HepG2 (cell line): ENCODE measurements around the gene TFAP2A. TPM values are rescaled to one million over a fixed set of nuclear protein-coding genes. Genes with fewer than 3 reads are reported as not detected.

Experiments used
- ATAC-seq: fragments of 200-7000 bp; cut with Tn5 transposase; 3 replicates; pipeline ENCODE4 v1.9.1; 2020; ENCODE audit warnings: mild to moderate bottlenecking, moderate library complexity
- BruUV-seq: library from RNA; stranded (reverse); fragments of 400-500 nt; replicated peaks from 2 replicates; lab custom pipeline; 2021; lab: Mats Ljungman, UMichigan
- CTCF ChIA-PET: fragments of 300-600 bp; formaldehyde crosslinking; extraction: SDS; loops from one replicate; lab custom pipeline; 2021; ENCODE audit warnings: low total read pairs, inconsistent platforms, low intra/inter-chr PET ratio; lab: Yijun Ruan, JAX
- POLR2A ChIA-PET: fragments of 350-600 bp; sonication (Branson Sonifier 250); formaldehyde crosslinking; loops from one replicate; lab custom pipeline; 2020; ENCODE audit warnings: antibody characterized with exemption, inconsistent platforms; lab: Yijun Ruan, JAX
- DNase-seq: peaks from one replicate; pipeline ENCODE4 v3.0.0-alpha.2; 2015; ENCODE audit warnings: low spot score
- FAIRE-seq: peaks from 3 replicates; lab custom pipeline; 2011; peaks lifted over from hg19 to GRCh38; lab: Jason Lieb, UNC
- H2AFZ ChIP-seq: one replicate; pipeline ENCODE4 v1.6.1; 2011; ENCODE audit warnings: low read length, inconsistent platforms
- H3K27ac ChIP-seq: fragments of 300-600 bp; 3 replicates; pipeline ENCODE4 v1.8.0; 2011; ENCODE audit warnings: mixed run types, mild to moderate bottlenecking, mixed read lengths, low read length, inconsistent platforms; ENCODE audit not compliant: insufficient read depth; ENCODE audit errors: extremely low read length
- H3K27me3 ChIP-seq, 2 experiments: fragments of 200-600 bp in 1 of 2; 2 replicates in 1 of 2; 3 replicates in 1 of 2; pipeline versions ENCODE4 v1.6.0 to v1.8.0; 2011; ENCODE audit warnings: low read length in 2 of 2, mild to moderate bottlenecking in 2 of 2, moderate library complexity in 2 of 2, inconsistent platforms in 1 of 2; ENCODE audit not compliant: insufficient read depth in 2 of 2, control insufficient read depth in 1 of 2
- H3K36me3 ChIP-seq, 2 experiments: fragments of 200-600 bp in 1 of 2; replicated peaks in 1 of 2; 2 replicates in 1 of 2; 3 replicates in 1 of 2; pipeline versions ENCODE4 v1.5.1 to v1.8.0; 2011; ENCODE audit warnings: low read length in 2 of 2, inconsistent platforms in 1 of 2; ENCODE audit not compliant: insufficient read depth in 2 of 2, control insufficient read depth in 1 of 2
- H3K4me1 ChIP-seq: 2 replicates; pipeline ENCODE4 v1.5.1; 2012; ENCODE audit warnings: low read length, inconsistent platforms; ENCODE audit not compliant: insufficient read depth
- H3K4me2 ChIP-seq: 2 replicates; pipeline ENCODE4 v1.6.0; 2011; ENCODE audit warnings: low read depth, low read length, inconsistent platforms
- H3K4me3 ChIP-seq, 3 experiments: fragments of 200-600 bp in 1 of 3; sonication (generic), shearing (Covaris generic) in 1 of 3; replicated peaks in 1 of 3; 2 replicates each; pipeline ENCODE4 v1.5.1; 2011 to 2016; ENCODE audit warnings: low read length in 3 of 3, inconsistent platforms in 2 of 3, low read depth in 2 of 3, mild to moderate bottlenecking in 2 of 3, control low read depth in 1 of 3, mixed read lengths in 1 of 3; ENCODE audit not compliant: insufficient read depth in 1 of 3
- H3K79me2 ChIP-seq: one replicate; pipeline ENCODE4 v1.6.1; 2011; ENCODE audit warnings: low read length, inconsistent platforms; ENCODE audit not compliant: insufficient read depth
- H3K9ac ChIP-seq: 2 replicates; pipeline ENCODE4 v1.6.0; 2011; ENCODE audit warnings: mild to moderate bottlenecking, low read depth, low read length, inconsistent platforms; ENCODE audit not compliant: insufficient read depth
- H3K9me3 ChIP-seq: 2 replicates; pipeline ENCODE4 v1.5.1; 2012; ENCODE audit warnings: mild to moderate bottlenecking, low read length
- H4K20me1 ChIP-seq: 2 replicates; pipeline ENCODE4 v1.6.0; 2011; ENCODE audit warnings: inconsistent platforms, mild to moderate bottlenecking, low read length, moderate library complexity; ENCODE audit not compliant: insufficient read depth
- IKZF4 ChIP-seq: sonication (generic); formaldehyde crosslinking; IDR thresholded peaks from 2 replicates; pipeline ENCODE4 v1.5.1; 2020; ENCODE audit warnings: borderline replicate concordance, mild to moderate bottlenecking, low read depth, missing genetic modification reagents; ENCODE audit errors: not compliant biosample characterization
- IRF9 ChIP-seq: sonication (generic); formaldehyde crosslinking; IDR thresholded peaks from 2 replicates; pipeline ENCODE4 v1.8.0; 2022; ENCODE audit warnings: missing genetic modification reagents, mild to moderate bottlenecking, borderline replicate concordance
- ZNF143 ChIP-seq: sonication (generic); formaldehyde crosslinking; IDR thresholded peaks from 2 replicates; pipeline ENCODE4 v1.4.0; 2020; ENCODE audit warnings: missing genetic modification reagents
- ZNF337 ChIP-seq: sonication (generic); formaldehyde crosslinking; IDR thresholded peaks from 2 replicates; pipeline ENCODE4 v1.5.1; 2020; ENCODE audit warnings: missing genetic modification reagents, low read depth, mild to moderate bottlenecking, borderline replicate concordance
- ZNF704 ChIP-seq: sonication (generic); formaldehyde crosslinking; IDR thresholded peaks from 2 replicates; pipeline ENCODE4 v1.8.1; 2023; ENCODE audit warnings: mild to moderate bottlenecking, inconsistent platforms, moderate library complexity, missing genetic modification reagents, borderline replicate concordance
- ZSCAN30 ChIP-seq: sonication (generic); formaldehyde crosslinking; IDR thresholded peaks from 2 replicates; pipeline ENCODE4 v1.5.0; 2020; ENCODE audit warnings: mild to moderate bottlenecking, missing genetic modification reagents
- WGBS: methylation state at CpG from one replicate; pipeline ENCODE4 v1.1.6; 2017; ENCODE audit warnings: low lambda C conversion rate; 5-methylcytosine and 5-hydroxymethylcytosine counted together
- in situ Hi-C: cut with HindIII; loops from 2 replicates; pipeline ENCODE4 v1.10.0; 2017; ENCODE audit warnings: low pct_unique_long_range_greater_than_20kb; ENCODE audit not compliant: extremely low pct_ligation_motif_present
- intact Hi-C: fragments of 100-400 bp; cut with micrococcal nuclease; formaldehyde crosslinking; loops from one replicate; pipeline ENCODE4 v1.10.0; 2022; ENCODE audit not compliant: unreplicated experiment
- polyA plus RNA-seq, 8 experiments: library from polyadenylated mRNA; depleted of rRNA in 3 of 8; stranded (reverse) in 7 of 8; unstranded in 1 of 8; fragments of >200 nt; fragmentation: Illumina TruSeq in 4 of 8; extraction: Trizol in 4 of 8; gene quantifications; 2 replicates each; pipeline versions ENCODE4 v1.2.1 to v1.2.3, GENCODE V29; 2011 to 2016; ENCODE audit warnings: low read depth in 4 of 8, missing spikeins in 1 of 8, mixed read lengths in 1 of 8; ENCODE audit not compliant: insufficient read depth in 1 of 8
- total RNA-seq, 5 experiments: library from RNA; depleted of rRNA; stranded (reverse); fragments of >200 nt; fragmentation: Illumina TruSeq; extraction: Trizol; gene quantifications; 2 replicates each; pipeline ENCODE4 v1.2.3, GENCODE V29; 2016; ENCODE audit warnings: low read depth in 1 of 5
- TF ChIP-seq, protein P1 (sequence below): sonication (generic); IDR thresholded peaks from 2 replicates; pipeline ENCODE4 v1.6.1; 2016; ENCODE audit warnings: low read depth, borderline replicate concordance
- TF ChIP-seq, protein P2 (sequence below): sonication (generic); formaldehyde crosslinking; IDR thresholded peaks from 2 replicates; pipeline ENCODE4 v1.4.0; 2020; ENCODE audit warnings: mild to moderate bottlenecking, missing genetic modification reagents
- TF ChIP-seq, protein P3 (sequence below): sonication (generic); formaldehyde crosslinking; IDR thresholded peaks from 2 replicates; pipeline ENCODE4 v1.4.0; 2020; ENCODE audit warnings: mild to moderate bottlenecking, missing genetic modification reagents
- TF ChIP-seq, protein P4 (sequence below): sonication (generic); formaldehyde crosslinking; IDR thresholded peaks from 2 replicates; pipeline ENCODE4 v1.5.0; 2020; ENCODE audit warnings: mild to moderate bottlenecking, missing genetic modification reagents

TFAP2A gene
- total and polyA plus RNA-seq, 2 of the 13 experiments (the other 11 are each of a cell fraction or from before 2014, with no cell fraction given) = not detected

DNA sequence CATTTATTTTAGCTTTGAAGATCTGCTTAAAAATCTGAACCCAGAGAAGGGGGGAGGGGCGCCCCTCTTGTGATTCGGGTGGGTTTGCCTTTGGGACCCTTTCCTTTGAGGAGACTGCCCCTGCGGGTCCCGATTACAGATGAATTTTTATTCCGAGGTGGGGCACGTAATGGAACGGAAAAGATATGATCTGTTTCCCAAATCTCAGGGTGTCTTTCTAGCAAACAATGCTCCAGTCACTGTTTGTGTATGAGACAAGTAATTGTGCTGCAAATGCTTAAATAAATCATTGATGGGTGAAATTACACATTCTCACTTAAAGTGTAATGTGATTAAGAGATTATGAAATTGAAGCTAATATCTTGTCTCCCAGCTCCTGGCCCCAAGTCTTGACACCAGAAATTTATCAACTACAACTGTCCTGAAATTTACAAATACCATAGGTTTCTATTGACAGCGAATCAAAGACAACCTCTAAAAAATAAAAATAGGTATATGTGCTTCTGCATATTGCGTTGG lies 30.7 kb downstream of the TFAP2A start (continued):
- no peak for TF ChIP-seq ZNF337 (CRISPR knock-in tag)
- TF ChIP-seq ZNF143 (CRISPR knock-in tag) = no peak
- TF ChIP-seq, protein P1, sequence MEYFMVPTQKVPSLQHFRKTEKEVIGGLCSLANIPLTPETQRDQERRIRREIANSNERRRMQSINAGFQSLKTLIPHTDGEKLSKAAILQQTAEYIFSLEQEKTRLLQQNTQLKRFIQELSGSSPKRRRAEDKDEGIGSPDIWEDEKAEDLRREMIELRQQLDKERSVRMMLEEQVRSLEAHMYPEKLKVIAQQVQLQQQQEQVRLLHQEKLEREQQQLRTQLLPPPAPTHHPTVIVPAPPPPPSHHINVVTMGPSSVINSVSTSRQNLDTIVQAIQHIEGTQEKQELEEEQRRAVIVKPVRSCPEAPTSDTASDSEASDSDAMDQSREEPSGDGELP = no peak
- no peak for TF ChIP-seq IRF9 (CRISPR knock-in tag)
- no peak for TF ChIP-seq IKZF4 (CRISPR knock-in tag)
- TF ChIP-seq ZSCAN30 (CRISPR knock-in tag) = no peak

GRCh38 chr6:10383331-10384090 lies 31.4 kb downstream of the TFAP2A start:
- no peak overlapping the region for H2AFZ ChIP-seq
- H3K4me2 ChIP-seq = peak overlapping the region; percentile 26; the same call in 1 of the 2 replicates
- TF ChIP-seq, protein P2, sequence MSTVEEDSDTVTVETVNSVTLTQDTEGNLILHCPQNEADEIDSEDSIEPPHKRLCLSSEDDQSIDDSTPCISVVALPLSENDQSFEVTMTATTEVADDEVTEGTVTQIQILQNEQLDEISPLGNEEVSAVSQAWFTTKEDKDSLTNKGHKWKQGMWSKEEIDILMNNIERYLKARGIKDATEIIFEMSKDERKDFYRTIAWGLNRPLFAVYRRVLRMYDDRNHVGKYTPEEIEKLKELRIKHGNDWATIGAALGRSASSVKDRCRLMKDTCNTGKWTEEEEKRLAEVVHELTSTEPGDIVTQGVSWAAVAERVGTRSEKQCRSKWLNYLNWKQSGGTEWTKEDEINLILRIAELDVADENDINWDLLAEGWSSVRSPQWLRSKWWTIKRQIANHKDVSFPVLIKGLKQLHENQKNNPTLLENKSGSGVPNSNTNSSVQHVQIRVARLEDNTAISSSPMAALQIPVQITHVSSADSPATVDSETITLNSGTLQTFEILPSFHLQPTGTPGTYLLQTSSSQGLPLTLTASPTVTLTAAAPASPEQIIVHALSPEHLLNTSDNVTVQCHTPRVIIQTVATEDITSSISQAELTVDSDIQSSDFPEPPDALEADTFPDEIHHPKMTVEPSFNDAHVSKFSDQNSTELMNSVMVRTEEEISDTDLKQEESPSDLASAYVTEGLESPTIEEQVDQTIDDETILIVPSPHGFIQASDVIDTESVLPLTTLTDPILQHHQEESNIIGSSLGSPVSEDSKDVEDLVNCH (CRISPR knock-in tag) = no peak
- TF ChIP-seq, protein P3, sequence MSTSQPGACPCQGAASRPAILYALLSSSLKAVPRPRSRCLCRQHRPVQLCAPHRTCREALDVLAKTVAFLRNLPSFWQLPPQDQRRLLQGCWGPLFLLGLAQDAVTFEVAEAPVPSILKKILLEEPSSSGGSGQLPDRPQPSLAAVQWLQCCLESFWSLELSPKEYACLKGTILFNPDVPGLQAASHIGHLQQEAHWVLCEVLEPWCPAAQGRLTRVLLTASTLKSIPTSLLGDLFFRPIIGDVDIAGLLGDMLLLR (CRISPR knock-in tag) = no peak
- no peak for TF ChIP-seq ZNF704 (CRISPR knock-in tag)
- TF ChIP-seq, protein P4, sequence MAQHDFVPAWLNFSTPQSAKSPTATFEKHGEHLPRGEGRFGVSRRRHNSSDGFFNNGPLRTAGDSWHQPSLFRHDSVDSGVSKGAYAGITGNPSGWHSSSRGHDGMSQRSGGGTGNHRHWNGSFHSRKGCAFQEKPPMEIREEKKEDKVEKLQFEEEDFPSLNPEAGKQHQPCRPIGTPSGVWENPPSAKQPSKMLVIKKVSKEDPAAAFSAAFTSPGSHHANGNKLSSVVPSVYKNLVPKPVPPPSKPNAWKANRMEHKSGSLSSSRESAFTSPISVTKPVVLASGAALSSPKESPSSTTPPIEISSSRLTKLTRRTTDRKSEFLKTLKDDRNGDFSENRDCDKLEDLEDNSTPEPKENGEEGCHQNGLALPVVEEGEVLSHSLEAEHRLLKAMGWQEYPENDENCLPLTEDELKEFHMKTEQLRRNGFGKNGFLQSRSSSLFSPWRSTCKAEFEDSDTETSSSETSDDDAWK = no peak

More at GRCh38 chr6:10383331-10384090, 31.4 kb downstream of the TFAP2A start:
- Histone ChIP-seq H3K4me1 (peaks cover 9% of the 10 kb centered on the region; the same call in 1 of the 2 replicates), H3K27me3 (peaks cover 19 to 72% of the 10 kb centered on the region in 2 experiments), H3K27ac (no peak overlapping the region), H3K9me3 (no peaks in the 10 kb centered on the region), H4K20me1 (no peaks in the 10 kb centered on the region; the same call in 1 of the 2 replicates), H3K9ac (no peak overlapping the region), H3K79me2 (no peaks in the 10 kb centered on the region), H3K36me3 (no peaks in the 10 kb centered on the region), H3K4me3 (peak overlapping the region in 1 of 3 experiments; percentile 46; a peak in 1 of 6 replicates)
- no TSS peak for BruUV-seq
- ATAC-seq (peak; percentile 78), FAIRE-seq (no peak), DNase-seq (no peak)
- CTCF ChIA-PET = no interaction called here
- in situ Hi-C loops = no loop called here
- POLR2A ChIA-PET = no interaction called here
- WGBS = 5% methylated on average over 22 of the region's 48 CpGs
- intact Hi-C loops = no loop called here
